Measurements from ENCODE around the gene EYA2.
A peak's percentile ranks its signal among the peaks of the same experiment; 100 is the strongest.

DNA sequence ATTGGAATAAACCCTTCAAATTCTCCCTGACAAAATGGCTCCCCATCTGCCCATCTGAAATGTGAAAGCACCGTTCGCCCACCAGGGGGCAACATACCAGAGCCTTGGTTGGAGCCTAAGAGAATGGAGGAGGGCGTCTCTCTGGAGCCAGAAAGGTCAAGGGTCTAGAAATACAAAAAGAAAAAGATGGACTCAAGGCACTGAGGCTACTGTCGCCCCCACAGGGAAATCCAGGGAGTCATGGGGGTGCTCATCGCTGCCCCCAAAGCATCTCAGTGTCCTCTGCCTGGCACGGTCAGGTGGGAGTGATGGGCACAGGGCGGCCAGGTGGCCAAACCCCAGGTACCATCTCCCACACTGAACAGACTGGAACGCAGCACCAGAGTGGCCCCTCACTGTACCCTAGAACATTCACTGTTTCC, 325.5 kb downstream of the EYA2 start:
- TF ChIP-seq, protein P1, sequence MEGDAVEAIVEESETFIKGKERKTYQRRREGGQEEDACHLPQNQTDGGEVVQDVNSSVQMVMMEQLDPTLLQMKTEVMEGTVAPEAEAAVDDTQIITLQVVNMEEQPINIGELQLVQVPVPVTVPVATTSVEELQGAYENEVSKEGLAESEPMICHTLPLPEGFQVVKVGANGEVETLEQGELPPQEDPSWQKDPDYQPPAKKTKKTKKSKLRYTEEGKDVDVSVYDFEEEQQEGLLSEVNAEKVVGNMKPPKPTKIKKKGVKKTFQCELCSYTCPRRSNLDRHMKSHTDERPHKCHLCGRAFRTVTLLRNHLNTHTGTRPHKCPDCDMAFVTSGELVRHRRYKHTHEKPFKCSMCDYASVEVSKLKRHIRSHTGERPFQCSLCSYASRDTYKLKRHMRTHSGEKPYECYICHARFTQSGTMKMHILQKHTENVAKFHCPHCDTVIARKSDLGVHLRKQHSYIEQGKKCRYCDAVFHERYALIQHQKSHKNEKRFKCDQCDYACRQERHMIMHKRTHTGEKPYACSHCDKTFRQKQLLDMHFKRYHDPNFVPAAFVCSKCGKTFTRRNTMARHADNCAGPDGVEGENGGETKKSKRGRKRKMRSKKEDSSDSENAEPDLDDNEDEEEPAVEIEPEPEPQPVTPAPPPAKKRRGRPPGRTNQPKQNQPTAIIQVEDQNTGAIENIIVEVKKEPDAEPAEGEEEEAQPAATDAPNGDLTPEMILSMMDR (IDR thresholded peaks at IDR 0.05; ENCODE audit: extremely low read depth in 1 of 2, insufficient read depth in 1 of 2, low read depth in 1 of 2, low read length in 2 of 2), result peak; percentile 63 to 68
- no peak for TF ChIP-seq POLR2A (IDR thresholded peaks at IDR 0.05; ENCODE audit: low read depth, low read length)
- TF ChIP-seq POLR2AphosphoS5 (IDR thresholded peaks at IDR 0.05; ENCODE audit: insufficient read depth, low read depth, low read length), result no peak
- no peak for TF ChIP-seq EZH2 (IDR thresholded peaks at IDR 0.05; ENCODE audit: borderline replicate concordance, low read depth, low read length, severe bottlenecking)
- no peak for TF ChIP-seq MYC (IDR thresholded peaks at IDR 0.05; ENCODE audit: low read depth, low read length)

Measured in endothelial cell of umbilical vein (primary cell).